ENCODE results near the gene SSC5D.

GRCh38 chr19:55454787-55455243, 33.4 kb upstream of the SSC5D start:
- TF ChIP-seq TAF1 (IDR thresholded peaks at IDR 0.05; ENCODE audit: borderline replicate concordance, insufficient read depth, low read length) (no peak), POLR2AphosphoS5 (IDR thresholded peaks at IDR 0.05; ENCODE audit: low read depth, low read length) (no peak), SIN3A (IDR thresholded peaks at IDR 0.05; ENCODE audit: borderline replicate concordance, insufficient read depth, low read length) (no peak), REST (IDR thresholded peaks at IDR 0.05; ENCODE audit: insufficient read depth in 1 of 2, low read depth in 2 of 2, low read length in 2 of 2) (no peak)

Measured in PFSK-1 (cell line).